ENCODE results near the gene KCNG2.

Gene KCNG2

DNA sequence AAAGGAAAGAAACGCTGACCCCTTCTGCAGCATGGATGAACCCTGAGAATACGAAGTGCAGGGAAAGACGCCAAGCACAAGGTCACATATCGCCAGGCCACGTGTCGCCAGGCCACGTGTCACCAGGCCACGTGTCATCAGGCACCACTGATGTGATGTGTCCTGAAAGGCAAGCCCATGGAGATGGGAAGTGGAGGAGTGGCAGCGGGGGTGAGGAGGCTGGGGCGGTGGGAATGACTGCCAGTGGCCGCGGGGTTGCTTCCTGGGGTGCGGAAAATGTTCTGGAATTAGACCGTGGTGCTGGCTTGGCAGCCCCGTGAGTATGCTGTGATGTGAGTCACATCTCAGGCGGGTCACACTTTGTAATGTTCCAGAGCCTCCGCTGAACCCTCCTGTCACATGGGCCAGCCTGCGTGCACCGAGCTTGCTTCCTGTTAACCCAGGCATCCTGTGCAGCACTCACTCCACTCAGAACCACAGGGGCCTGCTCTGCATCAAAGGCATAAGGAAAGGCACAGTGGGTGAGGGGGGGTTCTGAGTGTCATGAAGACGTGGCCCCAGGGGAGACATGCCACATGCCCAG lies 114.8 kb downstream of the KCNG2 start:
- FAIRE-seq, result no peak

DNA sequence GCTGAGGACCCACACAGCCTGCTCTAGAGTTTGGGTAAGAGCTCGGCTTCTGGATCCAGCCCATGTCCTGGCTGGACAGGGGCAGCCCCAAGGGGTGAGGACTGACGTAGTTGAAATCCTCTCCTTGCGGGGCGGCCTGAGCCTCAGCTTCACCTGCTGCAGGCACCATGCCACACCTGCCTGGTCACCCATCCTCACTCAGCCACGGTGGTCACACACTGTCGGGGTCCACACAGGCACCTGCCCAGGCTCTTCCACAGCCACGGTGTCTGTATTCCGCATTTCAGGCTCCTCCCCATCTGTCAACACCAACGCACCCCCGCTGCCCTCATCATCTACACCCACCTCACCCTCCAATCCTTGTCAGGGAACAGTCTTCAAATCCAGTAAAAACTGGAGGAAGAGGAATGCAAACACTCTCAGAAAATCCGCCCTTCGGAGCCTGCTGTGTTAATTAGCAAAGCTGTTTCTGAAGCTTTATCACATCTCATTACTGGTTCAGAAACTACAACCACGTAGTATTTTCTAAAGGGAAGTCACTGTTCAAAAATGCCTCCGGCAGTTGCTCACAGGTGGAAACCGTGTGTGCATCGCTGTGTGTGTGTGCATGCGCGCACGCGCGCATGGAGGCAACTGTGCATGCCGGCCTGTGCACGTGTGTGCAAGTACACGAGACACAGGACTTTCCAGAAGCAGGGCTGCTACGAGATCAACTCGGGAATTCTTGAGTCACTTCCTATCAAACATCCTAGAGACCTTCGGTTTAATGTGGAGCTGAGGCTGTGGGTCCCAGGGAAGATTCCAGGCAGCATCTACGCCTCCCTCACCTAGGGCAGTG lies 115.5 kb downstream of the KCNG2 start:
- no peak for FAIRE-seq

- FAIRE-seq, result no peak
Measured at GRCh38 chr18:79914614-79915160, 116.9 kb downstream of the KCNG2 start.

GRCh38 chr18:79915161-79916127 lies 117.7 kb downstream of the KCNG2 start:
- no peak for FAIRE-seq

- FAIRE-seq, result no peak
Measured at GRCh38 chr18:79916128-79916494, 118.4 kb downstream of the KCNG2 start.

GRCh38 chr18:79916546-79917168 lies 118.9 kb downstream of the KCNG2 start:
- no peak for FAIRE-seq

- FAIRE-seq, result no peak
Measured at GRCh38 chr18:79917169-79917852, 119.6 kb downstream of the KCNG2 start.

DNA sequence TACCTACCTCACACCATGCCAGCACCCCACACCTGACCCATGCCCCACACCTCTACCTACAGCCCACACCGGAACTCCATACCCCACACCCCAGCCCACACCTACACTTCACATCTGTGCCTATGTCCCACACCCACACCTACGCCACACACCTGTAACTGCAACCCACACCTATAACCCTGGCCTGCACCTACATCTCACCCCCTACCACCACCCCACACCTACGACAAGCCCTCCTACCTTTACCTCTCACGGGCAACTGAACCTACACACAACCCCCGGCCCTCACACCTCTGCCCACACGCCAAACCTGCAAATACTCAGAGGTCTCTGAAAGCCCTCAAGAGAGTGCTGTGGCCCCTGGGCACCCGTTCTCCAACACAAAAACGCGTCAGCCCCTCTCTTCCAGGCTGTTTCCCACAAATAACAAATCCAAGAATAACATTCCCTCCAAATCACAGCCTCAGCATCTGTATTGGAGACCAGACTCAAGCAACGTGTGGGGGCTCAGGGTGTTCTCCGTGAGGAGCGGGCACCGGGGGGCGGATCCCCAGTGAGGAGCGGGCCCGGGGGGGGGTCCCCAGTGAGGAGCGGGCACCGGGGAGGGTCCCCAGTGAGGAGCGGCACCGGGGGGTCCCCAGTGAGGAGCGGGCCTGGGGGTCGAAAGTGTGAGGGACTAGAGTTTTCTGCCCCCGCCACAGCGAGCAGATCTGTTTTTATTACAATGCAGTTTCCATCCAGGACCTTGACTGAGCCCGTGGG lies 120.3 kb downstream of the KCNG2 start:
- no peak for FAIRE-seq

DNA sequence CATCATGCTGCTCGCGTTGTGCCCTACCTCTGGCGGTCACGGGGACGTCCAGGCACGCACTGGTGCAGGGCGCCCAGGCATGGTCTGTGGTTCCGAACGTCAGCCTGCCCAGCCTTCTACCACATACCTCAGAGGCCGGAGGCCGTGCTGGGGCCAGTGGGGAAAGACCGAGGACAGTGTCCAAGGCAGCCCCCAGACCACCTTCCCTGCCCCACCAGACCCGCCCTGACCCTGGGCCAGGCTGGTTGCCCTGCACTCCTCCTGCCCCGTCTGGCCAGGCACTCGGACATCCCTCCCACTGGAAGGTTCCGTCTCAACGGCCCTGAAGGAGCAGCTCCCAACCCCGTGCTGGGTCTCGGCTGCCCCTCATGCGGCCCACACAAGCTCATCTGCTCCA lies 120.9 kb downstream of the KCNG2 start:
- no peak for FAIRE-seq

DNA sequence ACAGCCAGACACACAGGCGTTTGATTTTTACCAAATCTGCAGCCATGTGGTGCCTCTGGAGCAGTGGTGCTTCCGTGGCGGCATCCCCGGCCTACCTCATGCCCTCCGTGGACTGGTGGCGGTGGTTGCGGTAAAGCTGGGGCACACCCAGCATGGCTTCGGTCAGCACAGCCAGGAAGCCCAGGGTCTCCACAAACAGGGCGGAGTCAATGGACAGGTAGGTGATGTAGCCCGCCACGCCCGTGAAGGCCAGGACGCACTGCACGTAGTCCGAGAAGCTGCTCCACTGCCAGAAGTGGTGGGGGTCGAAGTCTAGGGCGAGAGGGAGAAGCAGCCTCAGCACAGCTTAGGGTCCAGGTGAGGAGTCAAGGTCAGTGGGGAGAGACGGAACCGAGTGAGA lies 121.4 kb downstream of the KCNG2 start:
- FAIRE-seq, result no peak

DNA sequence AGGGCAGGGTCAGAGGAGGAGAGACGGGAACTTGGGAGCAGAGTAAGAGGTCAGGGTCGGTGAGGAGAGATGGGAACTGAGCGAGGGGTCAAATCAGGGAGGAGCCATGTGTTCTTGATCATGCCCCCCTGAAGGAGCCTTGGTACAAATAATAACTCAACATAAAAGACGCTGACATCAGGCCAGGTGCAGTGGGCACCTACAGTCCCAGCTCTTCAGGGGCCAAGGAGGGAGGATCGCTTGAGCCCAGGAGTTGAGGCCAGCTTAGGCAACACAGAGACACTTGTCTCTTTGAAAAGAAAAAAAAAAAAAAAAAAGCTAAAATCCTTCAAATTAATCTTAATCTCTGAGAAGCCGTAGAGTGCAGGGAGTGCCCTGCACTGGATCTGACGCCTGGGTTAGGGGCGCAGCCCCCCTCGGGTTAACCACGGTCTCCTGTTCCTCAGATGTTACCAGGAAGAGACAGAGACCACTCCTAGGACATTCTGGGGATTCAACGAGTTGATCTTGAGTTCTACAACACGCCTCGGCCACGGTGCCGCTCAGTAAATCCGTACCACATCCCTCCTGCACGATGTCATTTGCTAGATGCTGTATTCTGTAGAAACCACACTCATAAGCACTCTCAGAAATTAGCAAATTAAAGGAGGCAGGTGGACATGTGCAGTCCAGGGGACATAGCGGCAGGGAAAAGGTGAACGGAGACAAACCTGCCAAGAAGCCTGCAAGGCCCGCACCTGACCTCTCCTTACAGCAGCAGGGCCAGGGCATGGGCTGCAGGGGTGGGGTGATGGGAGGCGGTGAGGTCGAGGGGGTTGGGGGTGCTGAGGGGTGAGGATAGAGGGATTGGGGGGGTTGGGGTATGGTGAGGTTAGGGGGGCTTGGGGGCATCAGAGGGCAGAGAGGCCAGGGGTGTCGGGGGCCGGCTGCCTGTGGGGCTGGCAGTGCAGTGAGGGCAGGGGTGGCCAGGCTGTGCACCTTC lies 124.5 kb downstream of the KCNG2 start:
- no peak for FAIRE-seq

- no peak for FAIRE-seq
Measured at GRCh38 chr18:79922971-79923411, 125.3 kb downstream of the KCNG2 start.

DNA sequence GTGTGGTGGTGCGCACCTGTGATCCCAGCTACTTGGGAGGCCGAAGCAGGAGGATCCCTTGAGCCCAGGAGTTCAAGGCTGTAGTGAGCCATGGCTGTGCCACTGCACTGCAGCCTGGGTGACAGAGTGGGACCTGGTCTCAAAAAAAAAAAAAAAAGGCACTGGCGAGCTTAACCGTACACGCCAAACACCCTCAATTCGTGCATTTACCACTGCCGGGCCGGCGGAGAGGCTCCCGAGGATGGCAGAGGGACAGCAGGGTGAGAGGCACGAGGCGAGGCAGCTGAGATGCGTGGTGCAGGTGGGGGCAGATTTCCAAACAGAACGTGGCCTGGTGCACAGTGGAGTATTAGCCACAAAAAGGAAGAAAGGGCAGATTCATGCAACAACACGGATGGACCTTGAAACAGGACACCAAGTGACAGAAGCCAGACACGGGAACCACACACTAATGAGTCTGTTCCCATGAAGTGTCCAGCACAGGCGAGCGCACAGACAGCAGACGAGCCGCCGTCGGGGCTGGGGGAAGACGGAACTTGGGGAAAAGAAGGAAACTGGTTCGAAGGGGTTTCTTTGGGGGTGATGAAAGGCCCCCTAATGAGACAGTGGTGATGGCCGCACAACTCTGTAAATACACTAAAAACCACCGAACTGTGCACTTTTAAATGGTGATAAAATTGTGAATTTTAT lies 126.3 kb downstream of the KCNG2 start:
- FAIRE-seq, result no peak

- FAIRE-seq, result peak; percentile 51
Measured at GRCh38 chr18:79924814-79925731, 127.3 kb downstream of the KCNG2 start.

GRCh38 chr18:79926306-79926705 lies 128.6 kb downstream of the KCNG2 start:
- no peak for FAIRE-seq

GRCh38 chr18:79926715-79927606 lies 129.2 kb downstream of the KCNG2 start:
- no peak for FAIRE-seq
